HepG2 (cell line): ENCODE results near the gene ZNF747. TPM values are rescaled to one million over a fixed set of nuclear protein-coding genes. Genes with fewer than 3 reads are reported as not detected.

Experiments
- ATAD3A ChIP-seq: sonication (generic); formaldehyde crosslinking; IDR thresholded peaks from 2 replicates; pipeline ENCODE4 v1.4.0; 2020; ENCODE audit warnings: missing genetic modification reagents
- BHLHE40 ChIP-seq: IDR thresholded peaks from 2 replicates; pipeline ENCODE4 v1.6.1; 2011; ENCODE audit warnings: low read length, improper control_type of control experiment
- KDM1A ChIP-seq: IDR thresholded peaks from 2 replicates; pipeline ENCODE4 v1.6.1; 2016; ENCODE audit warnings: missing compliant biosample characterization
- MAF1 ChIP-seq: sonication (generic); formaldehyde crosslinking; IDR thresholded peaks from 2 replicates; pipeline ENCODE4 v1.5.0; 2020; ENCODE audit warnings: missing genetic modification reagents, borderline replicate concordance
- ZNF160 ChIP-seq: sonication (generic); formaldehyde crosslinking; IDR thresholded peaks from 2 replicates; pipeline ENCODE4 v1.8.0; 2022; ENCODE audit warnings: mild to moderate bottlenecking, inconsistent platforms, missing genetic modification reagents
- ZNF256 ChIP-seq: sonication (generic); formaldehyde crosslinking; conservative IDR thresholded peaks from 2 replicates; pipeline ENCODE4 v1.4.0; 2020; ENCODE audit warnings: missing genetic modification reagents
- ZNF329 ChIP-seq: sonication (generic); formaldehyde crosslinking; IDR thresholded peaks from 2 replicates; pipeline ENCODE4 v1.9.0; 2021; ENCODE audit warnings: low read depth, mild to moderate bottlenecking, missing genetic modification reagents
- ZNF333 ChIP-seq: sonication (generic); formaldehyde crosslinking; IDR thresholded peaks from 2 replicates; pipeline ENCODE4 v1.4.0; 2020; ENCODE audit warnings: mild to moderate bottlenecking, missing genetic modification reagents, borderline replicate concordance
- ZNF34 ChIP-seq: sonication (generic); formaldehyde crosslinking; IDR thresholded peaks from 2 replicates; pipeline ENCODE4 v1.4.0; 2020; ENCODE audit warnings: mild to moderate bottlenecking, missing genetic modification reagents, borderline replicate concordance
- ZNF383 ChIP-seq: sonication (generic); formaldehyde crosslinking; IDR thresholded peaks from 2 replicates; pipeline ENCODE4 v1.4.0; 2020; ENCODE audit warnings: missing genetic modification reagents, mild to moderate bottlenecking, borderline replicate concordance
- ZNF605 ChIP-seq: sonication (generic); formaldehyde crosslinking; IDR thresholded peaks from 2 replicates; pipeline ENCODE4 v1.8.0; 2022; ENCODE audit warnings: mild to moderate bottlenecking, missing genetic modification reagents
- polyA plus RNA-seq, 8 experiments: library from polyadenylated mRNA; depleted of rRNA in 3 of 8; stranded (reverse) in 7 of 8; unstranded in 1 of 8; fragments of >200 nt; fragmentation: Illumina TruSeq in 4 of 8; extraction: Trizol in 4 of 8; gene quantifications; 2 replicates each; pipeline versions ENCODE4 v1.2.1 to v1.2.3, GENCODE V29; 2011 to 2016; ENCODE audit warnings: low read depth in 4 of 8, missing spikeins in 1 of 8, mixed read lengths in 1 of 8; ENCODE audit not compliant: insufficient read depth in 1 of 8
- total RNA-seq, 5 experiments: library from RNA; depleted of rRNA; stranded (reverse); fragments of >200 nt; fragmentation: Illumina TruSeq; extraction: Trizol; gene quantifications; 2 replicates each; pipeline ENCODE4 v1.2.3, GENCODE V29; 2016; ENCODE audit warnings: low read depth in 1 of 5
- TF ChIP-seq, protein P1 (sequence below): sonication (generic); formaldehyde crosslinking; IDR thresholded peaks from 2 replicates; pipeline ENCODE4 v1.8.0; 2022; ENCODE audit warnings: missing genetic modification reagents, mild to moderate bottlenecking, inconsistent platforms, borderline replicate concordance
- TF ChIP-seq, protein P2 (sequence below): IDR thresholded peaks from 2 replicates; pipeline ENCODE4 v1.6.1; 2016; ENCODE audit warnings: low read depth, control low read depth
- TF ChIP-seq, protein P3 (sequence below): sonication (generic); formaldehyde crosslinking; conservative IDR thresholded peaks from 2 replicates; pipeline ENCODE4 v1.4.0; 2020; ENCODE audit warnings: missing genetic modification reagents
- TF ChIP-seq, protein P4 (sequence below): sonication (generic); formaldehyde crosslinking; conservative IDR thresholded peaks from 2 replicates; pipeline ENCODE4 v1.4.0; 2020; ENCODE audit warnings: missing genetic modification reagents
- TF ChIP-seq, protein P5 (sequence below): IDR thresholded peaks from 2 replicates; pipeline ENCODE4 v1.6.1; 2016; ENCODE audit warnings: low read depth
- TF ChIP-seq, protein P6 (sequence below): sonication (generic); formaldehyde crosslinking; IDR thresholded peaks from 2 replicates; pipeline ENCODE4 v1.8.1; 2023; ENCODE audit warnings: mild to moderate bottlenecking, inconsistent platforms, moderate library complexity, missing genetic modification reagents, borderline replicate concordance
- TF ChIP-seq, protein P7 (sequence below): sonication (generic); formaldehyde crosslinking; IDR thresholded peaks from 2 replicates; pipeline ENCODE4 v1.8.0; 2022; ENCODE audit warnings: mild to moderate bottlenecking, missing genetic modification reagents, moderate library complexity

The ZNF747 gene
- total and polyA plus RNA-seq, 2 of the 13 experiments (the other 11 are each of a cell fraction or from before 2014, with no cell fraction given), result 7.2 to 10.2 TPM

DNA sequence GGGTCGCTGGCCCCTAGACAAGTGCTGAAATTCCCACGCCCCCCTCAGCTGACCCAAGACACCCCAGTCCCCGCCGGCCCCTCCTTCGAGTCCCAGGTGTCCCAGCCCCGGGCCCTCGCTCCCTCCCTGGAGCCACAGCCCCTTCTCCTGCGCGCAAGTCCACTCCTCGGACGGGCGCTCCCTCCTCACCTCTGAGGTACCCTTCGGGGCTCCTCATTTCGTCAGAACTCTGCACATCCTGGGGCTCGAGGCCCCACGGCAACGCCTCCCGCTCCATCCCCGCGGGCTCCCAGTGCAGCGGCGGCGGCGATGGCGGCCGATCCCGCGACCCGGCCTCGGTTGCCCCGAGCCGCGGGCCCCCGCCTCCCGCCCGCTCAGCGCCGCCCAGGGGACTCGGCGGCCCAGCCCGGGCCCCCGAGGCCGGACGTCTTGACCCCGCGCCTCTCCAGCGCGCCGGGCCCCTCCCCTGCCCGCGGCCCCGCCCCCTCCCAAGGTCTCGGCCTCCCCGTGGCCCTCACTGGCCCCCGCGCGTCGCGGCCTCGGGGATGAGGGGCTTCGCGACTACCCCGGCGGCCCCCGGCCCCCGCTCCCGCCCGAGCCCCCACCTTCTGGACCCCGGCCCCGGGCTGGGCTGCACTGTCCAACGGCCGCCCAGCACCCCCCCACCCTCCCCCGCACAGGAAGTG, 8.4 kb downstream of the ZNF747 start, which contains the start of gene ZNF768 (continued):
- TF ChIP-seq BHLHE40, result no peak
- TF ChIP-seq, protein P1, sequence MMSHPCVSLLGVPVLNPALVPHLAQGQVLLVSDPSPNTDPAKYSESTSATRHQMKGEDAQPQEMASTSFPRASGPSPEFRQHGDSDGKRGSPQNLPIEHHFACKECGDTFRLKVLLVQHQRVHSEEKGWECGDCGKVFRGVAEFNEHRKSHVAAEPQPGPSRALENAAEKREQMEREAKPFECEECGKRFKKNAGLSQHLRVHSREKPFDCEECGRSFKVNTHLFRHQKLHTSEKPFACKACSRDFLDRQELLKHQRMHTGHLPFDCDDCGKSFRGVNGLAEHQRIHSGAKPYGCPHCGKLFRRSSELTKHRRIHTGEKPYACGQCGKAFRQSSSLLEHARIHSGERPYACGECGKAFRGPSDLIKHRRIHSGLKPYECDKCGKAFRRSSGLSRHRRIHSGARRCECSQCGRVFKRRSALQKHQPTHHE (CRISPR knock-in tag), result no peak
- TF ChIP-seq ATAD3A (CRISPR knock-in tag), result no peak
- no peak for TF ChIP-seq ZNF256
- no peak for TF ChIP-seq ZNF605 (CRISPR knock-in tag)
- TF ChIP-seq ZNF383 (CRISPR knock-in tag), result 0 out of 2 replicates have a peak, but pooled peaks have one; percentile 33
- TF ChIP-seq, protein P2, sequence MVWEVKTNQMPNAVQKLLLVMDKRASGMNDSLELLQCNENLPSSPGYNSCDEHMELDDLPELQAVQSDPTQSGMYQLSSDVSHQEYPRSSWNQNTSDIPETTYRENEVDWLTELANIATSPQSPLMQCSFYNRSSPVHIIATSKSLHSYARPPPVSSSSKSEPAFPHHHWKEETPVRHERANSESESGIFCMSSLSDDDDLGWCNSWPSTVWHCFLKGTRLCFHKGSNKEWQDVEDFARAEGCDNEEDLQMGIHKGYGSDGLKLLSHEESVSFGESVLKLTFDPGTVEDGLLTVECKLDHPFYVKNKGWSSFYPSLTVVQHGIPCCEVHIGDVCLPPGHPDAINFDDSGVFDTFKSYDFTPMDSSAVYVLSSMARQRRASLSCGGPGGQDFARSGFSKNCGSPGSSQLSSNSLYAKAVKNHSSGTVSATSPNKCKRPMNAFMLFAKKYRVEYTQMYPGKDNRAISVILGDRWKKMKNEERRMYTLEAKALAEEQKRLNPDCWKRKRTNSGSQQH (CRISPR knock-in tag), result no peak; the same call in 1 of the 2 replicates
- TF ChIP-seq, protein P3, sequence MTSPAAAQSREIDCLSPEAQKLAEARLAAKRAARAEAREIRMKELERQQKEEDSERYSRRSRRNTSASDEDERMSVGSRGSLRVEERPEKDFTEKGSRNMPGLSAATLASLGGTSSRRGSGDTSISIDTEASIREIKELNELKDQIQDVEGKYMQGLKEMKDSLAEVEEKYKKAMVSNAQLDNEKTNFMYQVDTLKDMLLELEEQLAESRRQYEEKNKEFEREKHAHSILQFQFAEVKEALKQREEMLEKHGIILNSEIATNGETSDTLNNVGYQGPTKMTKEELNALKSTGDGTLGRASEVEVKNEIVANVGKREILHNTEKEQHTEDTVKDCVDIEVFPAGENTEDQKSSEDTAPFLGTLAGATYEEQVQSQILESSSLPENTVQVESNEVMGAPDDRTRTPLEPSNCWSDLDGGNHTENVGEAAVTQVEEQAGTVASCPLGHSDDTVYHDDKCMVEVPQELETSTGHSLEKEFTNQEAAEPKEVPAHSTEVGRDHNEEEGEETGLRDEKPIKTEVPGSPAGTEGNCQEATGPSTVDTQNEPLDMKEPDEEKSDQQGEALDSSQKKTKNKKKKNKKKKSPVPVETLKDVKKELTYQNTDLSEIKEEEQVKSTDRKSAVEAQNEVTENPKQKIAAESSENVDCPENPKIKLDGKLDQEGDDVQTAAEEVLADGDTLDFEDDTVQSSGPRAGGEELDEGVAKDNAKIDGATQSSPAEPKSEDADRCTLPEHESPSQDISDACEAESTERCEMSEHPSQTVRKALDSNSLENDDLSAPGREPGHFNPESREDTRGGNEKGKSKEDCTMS (CRISPR knock-in tag), result no peak
- 0 out of 2 replicates have a peak, but pooled peaks have one; percentile 39 for TF ChIP-seq ZNF160
- TF ChIP-seq ZNF333 (CRISPR knock-in tag), result peak; percentile 29
- TF ChIP-seq, protein P4, sequence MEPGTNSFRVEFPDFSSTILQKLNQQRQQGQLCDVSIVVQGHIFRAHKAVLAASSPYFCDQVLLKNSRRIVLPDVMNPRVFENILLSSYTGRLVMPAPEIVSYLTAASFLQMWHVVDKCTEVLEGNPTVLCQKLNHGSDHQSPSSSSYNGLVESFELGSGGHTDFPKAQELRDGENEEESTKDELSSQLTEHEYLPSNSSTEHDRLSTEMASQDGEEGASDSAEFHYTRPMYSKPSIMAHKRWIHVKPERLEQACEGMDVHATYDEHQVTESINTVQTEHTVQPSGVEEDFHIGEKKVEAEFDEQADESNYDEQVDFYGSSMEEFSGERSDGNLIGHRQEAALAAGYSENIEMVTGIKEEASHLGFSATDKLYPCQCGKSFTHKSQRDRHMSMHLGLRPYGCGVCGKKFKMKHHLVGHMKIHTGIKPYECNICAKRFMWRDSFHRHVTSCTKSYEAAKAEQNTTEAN (CRISPR knock-in tag), result no peak
- TF ChIP-seq, protein P5, sequence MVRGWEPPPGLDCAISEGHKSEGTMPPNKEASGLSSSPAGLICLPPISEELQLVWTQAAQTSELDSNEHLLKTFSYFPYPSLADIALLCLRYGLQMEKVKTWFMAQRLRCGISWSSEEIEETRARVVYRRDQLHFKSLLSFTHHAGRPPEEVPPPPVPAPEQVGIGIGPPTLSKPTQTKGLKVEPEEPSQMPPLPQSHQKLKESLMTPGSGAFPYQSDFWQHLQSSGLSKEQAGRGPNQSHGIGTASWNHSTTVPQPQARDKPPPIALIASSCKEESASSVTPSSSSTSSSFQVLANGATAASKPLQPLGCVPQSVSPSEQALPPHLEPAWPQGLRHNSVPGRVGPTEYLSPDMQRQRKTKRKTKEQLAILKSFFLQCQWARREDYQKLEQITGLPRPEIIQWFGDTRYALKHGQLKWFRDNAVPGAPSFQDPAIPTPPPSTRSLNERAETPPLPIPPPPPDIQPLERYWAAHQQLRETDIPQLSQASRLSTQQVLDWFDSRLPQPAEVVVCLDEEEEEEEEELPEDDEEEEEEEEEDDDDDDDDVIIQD (CRISPR knock-in tag), result no peak
- TF ChIP-seq, protein P6, sequence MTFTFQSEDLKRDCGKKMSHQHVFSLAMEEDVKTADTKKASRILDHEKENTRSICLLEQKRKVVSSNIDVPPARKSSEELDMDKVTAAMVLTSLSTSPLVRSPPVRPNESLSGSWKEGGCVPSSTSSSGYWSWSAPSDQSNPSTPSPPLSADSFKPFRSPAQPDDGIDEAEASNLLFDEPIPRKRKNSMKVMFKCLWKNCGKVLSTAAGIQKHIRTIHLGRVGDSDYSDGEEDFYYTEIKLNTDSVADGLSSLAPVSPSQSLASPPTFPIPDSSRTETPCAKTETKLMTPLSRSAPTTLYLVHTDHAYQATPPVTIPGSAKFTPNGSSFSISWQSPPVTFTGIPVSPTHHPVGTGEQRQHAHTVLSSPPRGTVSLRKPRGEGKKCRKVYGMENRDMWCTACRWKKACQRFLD, result no peak
- TF ChIP-seq MAF1 (CRISPR knock-in tag), result 0 out of 2 replicates have a peak, but pooled peaks have one; percentile 47
- 0 out of 2 replicates have a peak, but pooled peaks have one; percentile 26 for TF ChIP-seq ZNF34 (CRISPR knock-in tag)
- TF ChIP-seq, protein P7, sequence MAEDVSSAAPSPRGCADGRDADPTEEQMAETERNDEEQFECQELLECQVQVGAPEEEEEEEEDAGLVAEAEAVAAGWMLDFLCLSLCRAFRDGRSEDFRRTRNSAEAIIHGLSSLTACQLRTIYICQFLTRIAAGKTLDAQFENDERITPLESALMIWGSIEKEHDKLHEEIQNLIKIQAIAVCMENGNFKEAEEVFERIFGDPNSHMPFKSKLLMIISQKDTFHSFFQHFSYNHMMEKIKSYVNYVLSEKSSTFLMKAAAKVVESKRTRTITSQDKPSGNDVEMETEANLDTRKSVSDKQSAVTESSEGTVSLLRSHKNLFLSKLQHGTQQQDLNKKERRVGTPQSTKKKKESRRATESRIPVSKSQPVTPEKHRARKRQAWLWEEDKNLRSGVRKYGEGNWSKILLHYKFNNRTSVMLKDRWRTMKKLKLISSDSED (CRISPR knock-in tag), result 0 out of 2 replicates have a peak, but pooled peaks have one; percentile 21
- peak; percentile 27; the same call in 1 of the 2 replicates for TF ChIP-seq ZNF329 (CRISPR knock-in tag)
- no peak for TF ChIP-seq KDM1A (CRISPR knock-in tag)
